Stimulated activated CD8-positive, alpha-beta memory T cell treated with anti-CD3 and anti-CD28 coated beads, Interleukin-12 subunit alpha, Interleukin-12 subunit beta, amount 100 ng/mL, for 1 hour (primary cell): Measurements from ENCODE around the gene PVALEF.
A peak's percentile ranks its signal among the peaks of the same experiment; 100 is the strongest.
"Not testable (repeated sequence)": the region's sequence is repeated elsewhere in the genome, so short reads cannot be mapped to it uniquely, and the experiment has no call there.

Experiments used
- DNase-seq: peaks from one replicate; pipeline ENCODE4 v3.0.0-alpha.2; 2020; ENCODE audit warnings: low read depth

PVALEF gene

DNA sequence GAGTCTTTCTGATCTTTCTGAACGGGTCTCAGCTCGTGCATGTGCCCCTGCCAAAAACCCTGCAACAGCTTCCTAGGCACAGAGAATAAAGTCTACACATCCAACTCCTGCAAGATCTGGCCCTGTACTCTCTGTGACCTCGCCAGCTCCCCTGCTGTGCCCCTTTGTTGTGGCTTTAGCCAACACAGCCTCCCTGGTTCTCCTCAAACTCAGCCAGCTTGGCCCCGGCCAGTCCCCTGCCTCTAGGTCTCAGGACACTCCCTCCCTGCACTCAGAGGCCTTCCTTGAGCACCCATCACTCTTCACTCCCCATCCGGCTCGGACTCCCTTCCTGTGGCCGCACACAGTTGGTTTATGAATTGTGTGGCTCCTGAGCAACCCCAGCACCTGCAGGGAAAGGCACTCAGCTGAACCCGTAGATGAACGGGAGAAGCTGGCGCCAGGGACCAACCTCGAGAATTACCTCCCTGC is 56.1 kb downstream of the PVALEF start:
- DNase-seq = no peak

DNA sequence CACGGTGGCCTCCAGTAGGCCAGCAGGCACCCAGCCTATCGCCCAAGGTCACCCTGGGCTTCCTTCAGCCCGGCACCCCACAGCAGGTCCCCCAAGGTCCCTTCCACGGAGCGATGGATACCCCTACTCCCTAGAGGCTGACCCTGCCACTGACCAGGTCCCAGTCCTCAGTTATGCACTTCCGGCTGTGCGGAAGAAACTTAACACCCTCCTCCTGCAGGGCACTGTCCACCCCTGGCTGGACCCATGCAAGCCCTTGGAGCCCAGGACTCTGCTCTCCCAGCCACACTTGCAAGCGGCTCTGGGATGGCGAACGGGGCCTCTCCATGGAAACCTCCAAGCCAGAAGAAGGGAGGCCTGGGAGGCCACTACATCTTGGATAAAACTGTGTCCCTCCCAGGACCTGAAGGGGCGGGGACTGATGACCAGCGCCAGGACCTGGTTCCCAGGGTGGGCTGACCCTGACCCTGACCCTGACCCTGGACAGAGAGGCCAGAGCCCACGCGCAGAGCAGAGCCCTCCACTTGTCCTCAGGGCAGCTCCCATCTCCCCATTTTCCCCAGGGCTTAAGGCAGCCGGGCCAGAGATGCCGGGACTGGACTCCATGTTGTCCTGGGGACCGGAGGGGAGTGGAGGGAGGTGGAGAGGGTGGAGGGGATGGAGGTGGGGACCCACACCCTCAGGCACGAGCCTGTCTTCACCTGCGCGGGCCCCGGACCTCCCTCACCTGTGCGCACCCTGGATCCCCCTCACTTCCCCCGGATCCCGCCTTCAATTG is 56.7 kb downstream of the PVALEF start:
- no peak for DNase-seq

- DNase-seq = no peak
These were observed 57.3 kb downstream of the PVALEF start for GRCh38 chr17:81222620-81222905.

- DNase-seq = peak; percentile 99
These were observed 57.8 kb downstream of the PVALEF start, which contains the start of gene CEP131 for GRCh38 chr17:81222906-81223761. Gene CEP131 (minus strand): TSS chr17:81222965. CDS start chr17:81220056, 2,909 bp downstream.

DNA sequence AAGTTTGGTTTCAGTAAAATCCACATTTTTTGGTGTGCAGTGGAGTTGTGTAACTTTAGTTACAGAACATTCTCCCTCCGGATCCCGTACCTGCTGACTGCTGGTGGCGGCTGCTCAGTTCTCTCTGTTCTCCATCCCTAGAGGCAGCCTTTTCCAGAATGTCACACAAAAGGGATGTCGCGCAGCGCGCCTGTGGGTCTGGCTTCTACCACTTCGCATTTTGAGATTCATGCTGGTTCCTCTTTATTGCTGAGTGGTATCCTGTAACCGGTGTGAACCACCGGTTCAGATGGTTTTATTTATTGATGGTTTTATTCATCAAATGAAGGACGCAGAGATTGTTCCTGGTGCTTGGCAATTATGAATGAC is 58.4 kb downstream of the PVALEF start:
- DNase-seq = no peak

- DNase-seq = not testable (repeated sequence)
These were observed 62.3 kb downstream of the PVALEF start for GRCh38 chr17:81227630-81228029.

DNA sequence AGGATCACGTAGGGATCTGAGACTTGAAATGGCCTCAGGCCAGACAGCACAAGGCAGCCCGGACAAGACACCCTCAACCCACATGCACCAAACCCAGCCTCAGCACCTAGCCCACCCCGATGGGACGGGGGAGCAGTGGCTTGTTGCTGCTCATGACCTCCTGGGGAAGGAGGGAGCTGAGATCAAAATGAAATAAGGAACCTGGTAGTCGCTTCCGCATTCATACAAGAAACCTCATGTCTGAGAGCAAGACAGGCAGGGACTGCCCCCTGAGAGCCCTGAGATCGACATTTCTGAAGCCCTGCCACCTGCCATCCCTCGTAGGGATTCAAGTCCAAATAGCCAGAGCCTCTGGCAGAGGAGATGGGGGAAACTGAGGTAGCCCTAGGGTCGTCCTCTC is 63.1 kb downstream of the PVALEF start:
- no peak for DNase-seq

DNA sequence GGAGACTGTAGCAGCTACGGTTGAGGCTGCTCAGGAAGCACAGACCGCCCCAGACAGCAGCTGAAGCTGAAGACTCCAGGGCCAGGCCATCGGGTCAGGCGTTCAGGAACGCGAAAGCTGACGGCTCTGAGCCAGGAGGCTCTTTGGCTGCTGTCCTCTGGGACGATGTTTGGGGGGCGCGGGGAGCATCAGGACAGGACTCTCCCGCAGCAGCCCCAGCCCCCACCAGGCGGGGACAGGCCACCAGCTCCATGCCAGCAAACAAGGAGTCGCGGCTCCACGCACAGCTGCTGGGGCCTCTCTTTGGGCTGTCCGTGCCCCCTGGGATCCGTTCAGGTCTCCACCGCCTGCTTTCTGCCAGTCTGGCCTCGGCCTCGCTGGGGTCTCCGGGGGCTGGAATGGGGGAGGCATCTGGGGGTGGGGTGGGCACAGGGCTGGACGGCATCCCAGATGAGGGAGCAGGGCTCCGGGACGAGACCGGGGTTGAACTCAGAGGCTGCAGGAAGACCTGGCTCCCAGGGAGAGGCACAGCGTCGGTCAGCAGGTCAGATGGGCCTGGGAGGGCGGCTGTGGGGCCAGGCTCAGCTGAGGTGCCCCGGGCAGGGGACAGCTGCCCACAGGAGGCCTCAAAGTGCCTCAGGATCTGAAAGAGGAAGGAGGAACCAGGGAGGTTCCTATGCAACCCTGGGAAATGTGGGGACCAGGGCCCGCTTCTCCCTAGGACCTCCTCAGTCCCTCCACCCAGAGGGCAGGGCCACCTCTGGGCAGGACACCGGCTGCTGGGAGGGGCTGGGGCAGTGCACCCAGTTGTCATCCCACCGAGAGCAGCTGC is 63.7 kb downstream of the PVALEF start:
- no peak for DNase-seq

GRCh38 chr17:81229666-81229920 is 64.3 kb downstream of the PVALEF start:
- DNase-seq = no peak

GRCh38 chr17:81230043-81230820 is 64.9 kb downstream of the PVALEF start:
- DNase-seq = no peak

GRCh38 chr17:81231121-81231645 is 65.9 kb downstream of the PVALEF start:
- DNase-seq = no peak

DNA sequence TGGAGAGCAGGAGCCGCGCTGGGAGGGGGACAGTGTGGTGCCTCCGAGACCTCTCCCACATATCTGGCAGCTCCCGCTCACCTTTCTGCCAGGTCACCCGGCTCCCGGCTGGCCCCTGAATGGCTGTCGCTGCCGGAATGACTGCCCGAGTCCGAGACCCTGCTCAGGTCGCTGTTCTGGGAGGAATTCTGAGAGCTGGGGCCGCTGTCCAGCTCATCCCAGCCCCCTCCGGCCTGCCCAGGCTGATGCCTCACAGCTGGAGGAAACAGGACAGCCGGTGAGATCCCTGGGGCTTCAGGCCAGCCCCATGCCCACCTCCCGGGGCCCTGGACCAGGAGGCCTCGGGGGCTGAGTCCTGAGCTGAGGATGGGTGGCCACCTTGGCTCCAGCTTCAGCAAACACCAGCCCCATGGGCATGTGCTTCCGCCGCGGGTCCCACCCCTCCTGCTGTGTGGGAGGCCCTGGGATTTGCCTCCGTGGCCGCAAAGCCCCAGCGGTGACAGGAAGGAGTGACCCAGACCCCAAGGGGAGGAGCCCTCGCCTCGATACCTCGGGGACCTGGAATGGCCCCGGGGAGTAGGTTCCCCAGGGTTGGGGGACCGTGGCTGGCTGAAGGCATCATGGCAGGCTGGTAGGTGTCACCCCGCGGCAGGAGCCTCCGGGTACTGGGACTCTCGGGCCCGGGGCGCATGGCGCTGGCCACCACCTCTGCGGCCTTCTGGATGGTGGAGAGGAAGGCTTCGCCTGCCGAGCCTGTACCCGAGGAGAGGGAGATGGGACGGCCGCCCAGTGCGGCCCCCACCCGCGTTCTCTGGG is 66.7 kb downstream of the PVALEF start:
- no peak for DNase-seq
